CD4-positive, alpha-beta T cell treated with Interleukin-2 at 100 ng/mL for 4 hours (primary cell): ENCODE measurements around the gene CBLB.
A peak's percentile ranks its signal among the peaks of the same experiment; 100 is the strongest.

Experiments
- DNase-seq: peaks from one replicate; pipeline ENCODE4 v3.0.0-alpha.2; 2020; ENCODE audit warnings: low spot score

The CBLB gene

DNA sequence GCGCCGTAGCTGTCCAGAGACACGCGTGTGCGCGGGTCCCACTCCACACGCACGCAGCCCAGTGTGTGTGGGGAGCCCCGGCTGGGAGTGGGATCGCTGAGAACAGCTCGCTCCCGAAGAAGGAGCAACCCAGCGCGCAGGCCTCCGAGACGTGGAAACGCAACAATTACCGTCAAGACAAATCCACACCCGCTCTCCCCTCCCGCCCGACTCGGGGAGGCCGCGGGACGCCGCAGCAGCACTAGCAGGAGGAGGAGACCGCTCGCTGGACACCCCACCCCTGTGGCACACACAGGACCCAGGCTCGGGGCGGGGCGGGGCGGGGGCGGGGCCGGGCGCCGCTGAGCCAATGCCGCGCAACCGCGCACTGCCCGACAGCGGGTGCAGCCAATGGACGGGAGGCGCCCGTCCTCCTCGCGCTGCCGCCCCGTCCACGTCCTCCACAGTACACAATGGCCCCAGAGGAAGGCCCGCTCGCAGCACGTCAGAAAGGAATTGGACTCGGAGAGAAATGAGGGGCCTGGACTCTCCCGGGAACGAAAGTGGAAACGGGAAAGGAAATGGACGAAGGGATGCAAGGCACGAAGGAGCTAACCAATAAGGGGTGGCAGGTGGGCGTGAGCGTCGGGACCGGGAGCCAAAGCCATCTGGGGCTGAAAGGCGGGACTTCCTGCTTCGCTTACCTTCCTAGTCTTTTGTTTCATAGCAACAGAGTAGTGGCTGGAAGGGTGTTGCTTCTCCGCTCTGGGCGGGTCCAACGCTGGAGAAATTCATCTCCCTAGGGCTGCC, at the start of gene CBLB:
TSS of gene CBLB (minus strand) at position 271 of the 789 bp plus-strand sequence. CDS start 1,435 bp downstream, outside the sequence.
- DNase-seq = peak; percentile 87

GRCh38 chr3:105916767-105917166, 48.0 kb upstream of the CBLB start:
- DNase-seq = no peak

DNA sequence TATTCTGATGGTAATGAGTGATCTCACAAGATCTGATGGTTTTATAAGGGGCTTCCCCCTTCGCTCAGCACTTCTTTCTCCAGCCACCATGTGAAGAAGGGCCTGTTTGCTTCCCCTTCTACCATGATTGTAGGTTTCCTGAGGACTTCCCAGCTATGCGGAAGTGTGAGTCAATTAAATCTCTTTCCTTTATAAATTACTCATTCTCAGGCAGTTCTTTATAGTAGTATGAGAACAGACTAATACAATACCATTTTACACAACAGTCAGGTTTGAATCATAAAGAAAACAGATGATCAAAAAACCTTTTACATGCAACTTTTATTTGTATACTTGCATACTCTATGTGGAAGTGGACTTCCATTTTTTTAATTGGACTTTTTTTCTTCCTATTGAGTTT, 46.7 kb upstream of the CBLB start:
- no peak for DNase-seq

DNA sequence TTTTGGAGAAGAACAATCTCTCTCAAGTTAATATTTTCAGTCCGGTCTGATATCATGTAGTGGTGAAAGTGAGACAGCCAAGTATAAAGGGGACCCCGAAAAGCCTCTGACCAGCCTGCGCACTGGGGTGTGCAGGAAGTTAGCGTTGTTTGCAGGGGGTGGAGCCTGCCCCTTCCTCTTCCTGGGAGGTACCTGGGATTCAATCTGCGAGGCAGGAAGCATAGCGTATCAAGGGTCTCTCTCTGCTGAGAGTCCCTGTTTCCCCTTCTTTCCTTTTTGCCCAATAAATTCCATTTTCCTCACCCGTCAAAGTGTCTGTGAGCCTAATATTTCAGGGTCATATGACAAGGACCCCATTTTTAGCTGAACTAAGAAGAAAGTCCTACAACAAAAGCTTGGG, 44.8 kb upstream of the CBLB start:
- no peak for DNase-seq

DNA sequence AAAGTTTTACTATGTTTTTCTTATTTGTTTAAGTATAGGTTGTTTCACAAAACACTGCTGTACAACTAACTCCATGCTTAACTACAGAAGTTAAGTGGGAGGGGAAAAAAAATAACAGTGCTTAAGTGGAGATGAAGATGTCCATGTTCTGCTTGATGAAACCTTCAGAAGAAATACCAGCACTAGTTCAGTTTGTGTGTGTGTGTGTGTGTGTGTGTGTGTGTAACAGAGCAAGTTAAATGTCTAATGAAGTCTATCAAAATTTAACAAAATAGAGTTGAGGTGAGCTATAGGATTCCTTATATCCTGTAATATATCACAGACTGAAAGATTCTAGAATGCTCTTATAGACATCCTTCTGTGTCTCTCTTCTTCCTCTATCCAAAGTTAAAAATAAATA, 44.1 kb upstream of the CBLB start:
- DNase-seq = no peak

GRCh38 chr3:105911496-105911895, 42.7 kb upstream of the CBLB start:
- no peak for DNase-seq

- DNase-seq = no peak
Observed at GRCh38 chr3:105907777-105908176, 39.0 kb upstream of the CBLB start.

DNA sequence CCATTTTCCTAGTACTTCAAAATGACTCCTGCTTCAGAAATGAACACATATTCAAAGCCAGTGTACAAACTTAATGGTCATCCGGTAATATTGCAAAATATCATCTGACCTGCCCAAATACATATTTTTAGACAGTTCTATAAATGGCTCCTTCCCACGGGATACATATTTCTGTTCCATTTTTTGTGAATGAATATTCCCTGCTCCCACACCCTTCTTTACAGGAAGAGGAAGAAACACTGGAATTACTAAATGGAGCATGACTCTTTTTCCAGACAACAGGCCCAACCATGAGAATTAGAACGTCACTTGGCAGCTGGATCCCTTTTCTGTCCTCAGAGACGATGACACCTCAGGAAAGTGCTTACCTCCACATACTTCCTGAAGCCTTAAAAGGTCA, 38.0 kb upstream of the CBLB start:
- DNase-seq = no peak

- DNase-seq = no peak
Observed at GRCh38 chr3:105906345-105906744, 37.5 kb upstream of the CBLB start.

DNA sequence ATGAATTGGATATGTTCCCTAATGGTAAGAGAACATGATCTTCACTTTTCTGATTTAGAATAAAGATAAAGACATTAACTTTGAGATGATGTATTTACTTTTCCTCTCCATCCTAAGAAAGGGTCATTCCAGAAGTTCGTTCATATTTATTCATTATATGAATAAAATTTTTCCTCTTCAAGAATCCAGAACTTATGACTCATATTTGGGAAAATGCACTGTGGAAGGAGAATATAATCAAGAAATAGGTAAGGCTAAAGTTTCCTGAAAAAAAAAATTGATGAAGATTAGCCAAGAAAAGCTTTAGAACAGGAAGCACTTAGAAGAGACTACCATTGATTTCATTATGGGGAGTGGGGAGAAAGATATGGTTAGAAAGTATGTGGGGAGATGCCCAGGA, 36.5 kb upstream of the CBLB start:
- DNase-seq = no peak

DNA sequence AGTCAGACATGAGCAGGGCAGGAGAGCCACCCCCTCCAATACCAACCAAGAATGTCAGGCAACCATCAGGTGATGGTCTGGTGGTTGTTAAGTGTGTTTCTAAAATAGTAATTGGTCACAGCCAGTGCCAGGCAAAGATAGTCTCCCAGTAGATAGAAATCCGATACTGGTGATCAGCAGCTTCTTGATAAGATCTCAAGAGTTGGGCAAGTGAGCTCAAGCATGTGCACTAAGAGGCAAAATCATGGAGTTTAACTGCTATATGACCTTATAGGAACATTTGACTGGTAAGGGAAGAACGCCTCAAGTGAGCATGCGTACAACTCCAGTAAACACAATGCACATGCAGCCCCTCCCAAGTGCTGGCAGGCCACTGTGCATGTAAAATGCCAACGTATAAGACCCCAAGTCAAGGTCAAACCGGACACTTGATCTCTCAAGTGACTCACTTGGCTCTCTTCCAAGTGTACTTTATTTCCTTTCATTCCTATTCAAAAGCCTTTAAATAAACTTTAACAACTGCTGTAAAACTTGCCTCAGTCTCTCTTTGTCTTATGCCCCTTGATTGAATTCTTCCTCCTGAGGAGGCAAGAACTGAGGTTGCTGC, 36.0 kb upstream of the CBLB start:
- DNase-seq = no peak

GRCh38 chr3:105904251-105904650, 35.4 kb upstream of the CBLB start:
- DNase-seq = no peak

- no peak for DNase-seq
Observed at GRCh38 chr3:105899516-105899915, 30.7 kb upstream of the CBLB start.

DNA sequence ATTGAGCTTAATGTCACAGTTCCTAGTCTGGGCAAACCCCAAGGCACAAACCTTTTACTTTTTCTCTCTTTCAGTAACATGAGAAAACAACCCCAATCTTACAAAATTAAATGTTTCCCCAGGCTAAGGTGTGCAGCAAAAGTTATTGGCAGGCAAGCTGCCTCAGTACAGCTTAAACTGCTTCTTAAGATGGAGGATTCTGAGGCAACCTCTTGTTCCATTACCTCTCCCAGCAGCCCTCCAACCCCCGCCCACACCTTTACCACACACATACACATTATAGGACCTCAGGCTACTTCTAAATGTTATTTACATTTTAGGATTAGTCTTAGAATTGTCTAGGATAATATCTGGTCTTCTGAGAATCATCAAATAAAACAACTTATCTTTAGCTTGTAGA, 22.3 kb upstream of the CBLB start:
- DNase-seq = no peak

DNA sequence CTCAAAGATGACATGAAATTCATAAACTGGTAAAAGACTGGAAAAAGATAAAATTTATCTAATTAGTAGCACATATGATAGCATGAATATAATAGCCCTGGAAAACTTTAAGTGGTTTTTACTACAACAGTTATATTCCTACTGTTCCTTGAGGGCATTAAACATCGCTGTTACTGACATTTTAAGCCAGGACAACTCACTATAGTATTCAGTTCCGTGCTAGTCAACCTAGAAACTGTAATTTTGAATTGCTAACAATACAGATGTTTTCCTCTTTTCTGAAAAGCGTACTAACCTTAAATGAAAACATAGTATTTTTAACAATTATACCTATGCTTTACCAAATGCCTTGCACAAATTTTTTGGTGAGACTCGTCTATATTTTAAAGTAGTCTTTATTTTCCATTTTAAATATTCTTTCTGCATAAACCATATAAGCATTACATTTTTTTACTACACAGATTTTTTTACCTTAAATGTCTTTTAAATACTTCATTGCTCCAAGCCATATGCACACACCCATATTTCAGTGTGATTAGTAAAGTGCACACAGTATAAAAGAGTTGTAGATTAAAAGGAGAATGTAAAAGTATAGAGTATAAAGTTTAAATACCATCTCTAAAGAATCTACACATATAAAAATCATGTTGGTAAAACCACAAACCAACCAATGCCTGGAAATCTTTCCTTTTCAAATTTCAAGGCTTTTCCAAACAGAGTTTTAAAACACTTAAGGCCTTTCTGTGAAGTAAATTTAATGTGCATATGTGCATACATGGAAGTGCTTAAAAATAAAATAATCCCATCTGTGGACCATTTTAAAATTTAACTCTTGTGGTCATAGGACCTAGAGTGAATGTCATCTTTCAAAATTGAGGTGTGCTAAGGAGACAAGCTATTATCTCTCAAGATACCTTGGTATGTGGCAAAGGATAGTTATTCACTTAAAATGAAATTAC, 20.1 kb upstream of the CBLB start:
- DNase-seq = no peak

GRCh38 chr3:105885256-105885655, 16.4 kb upstream of the CBLB start:
- DNase-seq = no peak

DNA sequence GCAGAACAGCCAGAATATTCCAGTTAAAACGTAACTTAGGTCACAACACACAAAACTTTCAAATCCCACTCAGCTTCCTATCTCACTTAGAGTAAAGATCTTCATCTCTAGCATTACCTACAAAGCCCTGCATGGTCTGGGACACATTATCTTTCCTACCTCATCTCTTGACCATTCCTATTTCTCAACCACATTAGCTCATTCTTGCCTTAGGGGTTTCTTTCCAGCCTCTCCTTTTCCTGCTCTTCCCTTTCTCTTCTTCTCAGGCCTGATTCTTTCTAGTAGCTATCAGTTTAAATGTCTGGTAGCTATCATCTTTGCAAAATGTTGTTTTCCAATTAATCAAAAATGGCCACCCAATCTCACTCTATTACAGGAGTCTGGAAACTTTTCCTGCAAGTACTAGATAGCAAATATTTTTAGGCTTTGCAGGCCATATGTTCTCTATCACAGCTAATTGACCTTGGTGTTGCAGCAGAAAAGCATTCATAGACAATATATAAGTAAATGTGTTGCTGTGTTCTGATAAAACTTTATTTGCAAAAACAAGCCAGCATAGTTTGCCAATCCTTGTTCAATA, 15.1 kb upstream of the CBLB start:
- no peak for DNase-seq

- no peak for DNase-seq
Observed at GRCh38 chr3:105880681-105881290, 12.0 kb upstream of the CBLB start.

DNA sequence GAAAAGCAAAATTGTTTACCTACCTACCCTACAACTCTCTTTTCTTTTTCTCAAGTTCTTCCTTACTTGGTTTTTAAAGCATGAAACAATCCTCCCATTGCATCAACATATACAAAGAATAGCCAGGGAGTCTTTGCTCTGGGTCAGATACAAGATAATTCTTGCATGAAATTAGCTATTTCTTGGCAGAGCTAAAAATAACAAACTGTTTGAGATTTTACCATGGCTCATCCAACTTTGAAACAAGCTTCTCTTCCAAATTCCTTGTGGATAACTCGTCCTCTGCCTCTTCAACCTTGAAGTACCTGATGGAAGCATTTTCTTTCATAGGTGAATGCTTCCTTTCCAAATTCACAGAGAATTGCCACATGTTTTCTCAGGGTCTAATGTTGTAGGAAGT, 9.2 kb upstream of the CBLB start:
- DNase-seq = no peak

- no peak for DNase-seq
Observed at GRCh38 chr3:105877336-105877910, 8.6 kb upstream of the CBLB start.

GRCh38 chr3:105876780-105877327, 8.0 kb upstream of the CBLB start:
- peak; percentile 23 for DNase-seq
